Aorta (tissue), 5 donors: ENCODE results near the gene PSAPL1. TPM values are rescaled to one million over a fixed set of nuclear protein-coding genes. Genes with fewer than 3 reads are reported as not detected.
A peak's percentile ranks its signal among the peaks of the same experiment; 100 is the strongest.

Experiments used
- ATAC-seq: fragments of 200-7000 bp; cut with Tn5 transposase; one replicate; pipeline ENCODE4 v1.9.1; 2022; ENCODE audit warnings: moderate library complexity; ENCODE audit not compliant: low FRiP score
- DNase-seq, 2 donors: peaks; one replicate each; pipeline ENCODE4 v3.0.0-alpha.2; 2020
- H3K27ac ChIP-seq, 2 donors: one replicate each; pipeline ENCODE4 v1.5.1; 2013; ENCODE audit warnings: low read length in 2 of 2, mild to moderate bottlenecking in 2 of 2, moderate library complexity in 2 of 2, control low read depth in 1 of 2, inconsistent platforms in 1 of 2, low read depth in 1 of 2
- H3K27me3 ChIP-seq, 2 donors: one replicate each; pipeline ENCODE4 v1.6.1; 2013; ENCODE audit warnings: control low read depth in 1 of 2, low read length in 1 of 2, mild to moderate bottlenecking in 1 of 2, moderate library complexity in 1 of 2; ENCODE audit not compliant: insufficient read depth in 2 of 2, control insufficient read depth in 1 of 2
- H3K36me3 ChIP-seq, 2 donors: one replicate each; pipeline ENCODE4 v1.6.1; 2013; ENCODE audit warnings: control low read depth in 1 of 2, low read length in 1 of 2, mild to moderate bottlenecking in 1 of 2; ENCODE audit not compliant: insufficient read depth in 2 of 2, control insufficient read depth in 1 of 2
- H3K4me1 ChIP-seq, 2 donors: one replicate each; pipeline ENCODE4 v1.6.1; 2013; ENCODE audit warnings: low read length in 2 of 2, control low read depth in 1 of 2, mild to moderate bottlenecking in 1 of 2, moderate library complexity in 1 of 2; ENCODE audit not compliant: insufficient read depth in 2 of 2, control insufficient read depth in 1 of 2
- H3K4me3 ChIP-seq, 2 donors: one replicate each; pipeline ENCODE4 v1.5.1; 2013; ENCODE audit warnings: low read length in 2 of 2, control low read depth in 1 of 2, mild to moderate bottlenecking in 1 of 2
- H3K9me3 ChIP-seq: one replicate; pipeline ENCODE4 v1.6.1; 2013; ENCODE audit warnings: mild to moderate bottlenecking, low read length; ENCODE audit not compliant: control insufficient read depth
- WGBS, 2 donors: extraction: QIAGEN DNeasy Blood & Tissue Kit; methylation state at CpG; one replicate each; pipeline ENCODE4 v1.1.7; 2013; 5-methylcytosine and 5-hydroxymethylcytosine counted together
- intact Hi-C, 2 donors: fragments of 100-400 bp; cut with DNase I; formaldehyde crosslinking; loops; one replicate each; pipeline versions ENCODE4 v1.14.2 to v1.15.0; 2022
- polyA plus RNA-seq, 2 donors: library from polyadenylated mRNA; stranded (reverse); fragments of 200-250 nt; gene quantifications; one replicate each; pipeline ENCODE4 v1.2.3, GENCODE V29; 2013
- total RNA-seq, 2 donors: library from RNA; stranded (reverse); fragmentation: NEBNext Ultra II Directional; extraction: Animal tissue kit (Norgen Biotek cat#: 25700); gene quantifications; one replicate each; pipeline ENCODE4 v1.2.1, GENCODE V29; 2021
- donor health status: healthy with polysubstance abuse.
- donor health status: Bipolar disorder and iron deficiency.
- donor health status: DM: no; HTN: no; CAD: no.
- donor health status: DM: no; HTN: no; CAD: no.
- donor health status: DM: yes; HTN: yes; CAD: no.

PSAPL1 gene
- total and polyA plus RNA-seq, 4 donors, result not detected

- Histone ChIP-seq H3K4me3 (no peak overlapping the region), H3K27ac (no peak overlapping the region), H3K4me1 (peaks cover 0 to 4% of the 10 kb centered on the region in 2 donors), H3K36me3 (no peaks in the 10 kb centered on the region), H3K9me3 (peaks cover 1% of the 10 kb centered on the region), H3K27me3 (no peaks in the 10 kb centered on the region)
- intact Hi-C loops, result no loop called here
- WGBS, 2 donors, result 79 to 87% methylated on average over 4 of the region's 4 CpGs
- DNase-seq, result peak; percentile 21 to 42
- no peak for ATAC-seq
Measured at GRCh38 chr4:7412554-7412912, 22.2 kb downstream of the PSAPL1 start.

- Histone ChIP-seq H3K9me3 (peaks cover 1% of the 10 kb centered on the region), H3K4me1 (peaks cover 0 to 4% of the 10 kb centered on the region in 2 donors), H3K36me3 (no peaks in the 10 kb centered on the region), H3K27ac (no peak overlapping the region), H3K27me3 (no peaks in the 10 kb centered on the region), H3K4me3 (no peak overlapping the region)
- WGBS, 2 donors, result 12 to 20% methylated on average over 12 of the region's 12 CpGs
- ATAC-seq (peak; percentile 26), DNase-seq (peak; percentile 19 to 69)
- intact Hi-C loops, result no loop called here
Measured at GRCh38 chr4:7411896-7412553, 22.7 kb downstream of the PSAPL1 start.

- Histone ChIP-seq H3K9me3 (peaks cover 1% of the 10 kb centered on the region), H3K36me3 (no peaks in the 10 kb centered on the region), H3K4me3 (no peak overlapping the region), H3K27me3 (no peaks in the 10 kb centered on the region), H3K4me1 (peaks cover 0 to 4% of the 10 kb centered on the region in 2 donors), H3K27ac (no peak overlapping the region)
- 91 to 92% methylated on average over 1 of the region's 1 CpG for WGBS, 2 donors
- ATAC-seq (no peak), DNase-seq (peak in 1 of 2 donors; percentile 6)
- intact Hi-C loops, result no loop called here
Measured at GRCh38 chr4:7411491-7411890, 23.2 kb downstream of the PSAPL1 start.

GRCh38 chr4:7410446-7410845 lies 24.3 kb downstream of the PSAPL1 start:
- intact Hi-C loops, result no loop called here
- no peak overlapping the region for H3K4me3 ChIP-seq
- H3K36me3 ChIP-seq, result no peaks in the 10 kb centered on the region
- peaks cover 1% of the 10 kb centered on the region for H3K9me3 ChIP-seq
- H3K27ac ChIP-seq, result no peak overlapping the region
- DNase-seq (peak in 1 of 2 donors; percentile 26), ATAC-seq (no peak)
- H3K4me1 ChIP-seq, result peaks cover 0 to 4% of the 10 kb centered on the region in 2 donors
- WGBS, 2 donors, result 0 to 12% methylated on average over 1 of the region's 1 CpG
- no peaks in the 10 kb centered on the region for H3K27me3 ChIP-seq

GRCh38 chr4:7408166-7408565 lies 26.6 kb downstream of the PSAPL1 start:
- DNase-seq (no peak), ATAC-seq (no peak)
- intact Hi-C loops, result no loop called here
- H3K27me3 ChIP-seq, result no peaks in the 10 kb centered on the region
- peaks cover 1% of the 10 kb centered on the region for H3K9me3 ChIP-seq
- H3K4me3 ChIP-seq, result no peak overlapping the region
- no peaks in the 10 kb centered on the region for H3K36me3 ChIP-seq
- 92 to 94% methylated on average over 4 of the region's 4 CpGs for WGBS, 2 donors
- no peak overlapping the region for H3K27ac ChIP-seq
- H3K4me1 ChIP-seq, result peaks cover 0 to 4% of the 10 kb centered on the region in 2 donors

DNA sequence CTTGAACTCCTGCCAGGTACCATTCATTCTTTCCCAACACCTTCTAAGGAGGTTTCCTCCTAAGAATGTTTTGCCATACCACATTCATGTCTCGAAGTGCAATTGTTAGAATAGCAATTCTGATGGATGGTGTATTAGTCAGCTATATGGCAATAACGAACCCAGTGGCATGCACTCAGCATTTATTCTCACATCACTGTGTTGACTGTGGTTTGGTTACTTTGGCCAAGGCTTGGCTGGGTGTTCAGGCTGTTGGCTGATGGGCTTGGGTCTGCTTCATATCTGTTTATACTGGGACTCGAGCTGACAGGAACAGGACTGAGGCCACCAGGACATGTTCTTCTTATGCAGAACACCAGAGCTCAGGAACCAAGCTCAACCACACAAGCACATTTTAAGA lies 31.7 kb downstream of the PSAPL1 start:
- peaks cover 3% of the 10 kb centered on the region for H3K9me3 ChIP-seq
- no peaks in the 10 kb centered on the region for H3K36me3 ChIP-seq
- no peak overlapping the region for H3K4me3 ChIP-seq
- peak in 1 of 2 donors; percentile 34 for DNase-seq
- H3K4me1 ChIP-seq, result no peaks in the 10 kb centered on the region
- WGBS, 2 donors, result 5 to 9% methylated on average over 3 of the region's 3 CpGs
- intact Hi-C loops, result no loop called here
- no peaks in the 10 kb centered on the region for H3K27me3 ChIP-seq
- H3K27ac ChIP-seq, result no peak overlapping the region
- ATAC-seq, result no peak

- DNase-seq, result no peak
- Histone ChIP-seq H3K27ac (no peak overlapping the region), H3K9me3 (peaks cover 3% of the 10 kb centered on the region), H3K4me1 (no peaks in the 10 kb centered on the region), H3K4me3 (no peak overlapping the region), H3K36me3 (no peaks in the 10 kb centered on the region), H3K27me3 (no peaks in the 10 kb centered on the region)
- intact Hi-C loops, result no loop called here
- ATAC-seq, result no peak
- WGBS, 2 donors, result 51 to 54% methylated on average over 4 of the region's 4 CpGs
Measured at GRCh38 chr4:7402526-7402925, 32.2 kb downstream of the PSAPL1 start.

DNA sequence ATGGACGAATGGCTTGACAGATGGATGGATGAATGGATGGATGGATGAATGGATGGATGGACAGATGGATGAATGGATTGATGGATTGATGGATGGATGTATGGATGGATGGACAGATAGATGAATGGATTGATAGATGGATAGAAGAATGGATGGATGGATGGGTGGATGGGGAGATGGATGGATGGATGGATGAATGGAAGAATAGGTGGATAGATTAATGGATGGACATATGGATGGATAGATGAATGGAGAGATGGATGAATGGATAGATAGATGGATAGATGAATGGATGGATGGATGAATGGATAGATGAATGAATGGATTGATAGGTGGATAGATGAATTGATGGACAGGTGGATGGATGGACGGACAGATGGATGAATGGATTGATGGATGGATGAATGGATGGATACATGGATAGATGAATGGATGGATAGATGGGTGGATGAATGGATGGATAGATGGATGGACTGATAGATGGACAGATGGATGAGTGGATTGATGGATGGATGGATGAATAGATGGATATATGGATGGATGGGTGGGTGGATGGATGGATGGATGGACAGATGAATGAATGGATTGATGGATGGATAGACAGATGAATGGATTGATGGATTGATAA lies 33.9 kb downstream of the PSAPL1 start:
- Histone ChIP-seq H3K9me3 (peaks cover 3% of the 10 kb centered on the region), H3K27me3 (no peaks in the 10 kb centered on the region), H3K4me1 (no peaks in the 10 kb centered on the region), H3K36me3 (no peaks in the 10 kb centered on the region), H3K27ac (no peak overlapping the region), H3K4me3 (no peak overlapping the region)
- ATAC-seq (no peak), DNase-seq (no peak)
- intact Hi-C loops, result no loop called here
- WGBS, 2 donors, result 93% methylated on average over 2 of the region's 2 CpGs
